ENCODE data around the gene CCNI.

Gene CCNI

GRCh38 chr4:77021614-77022089 is 54.1 kb downstream of the CCNI start:
- H3K36me3 Mint-ChIP-seq (ENCODE audit: low read depth) = peaks cover 13% of the 10 kb centered on the region
- peaks cover 11% of the 10 kb centered on the region for H3K4me1 Mint-ChIP-seq (ENCODE audit: low read depth)
- no peak overlapping the region for H3K4me3 Mint-ChIP-seq
- DNase-seq (ENCODE audit: low spot score) = no peak
- peaks cover 38% of the 10 kb centered on the region for H3K27me3 Mint-ChIP-seq (ENCODE audit: low read depth)
- H3K27ac Mint-ChIP-seq = no peak overlapping the region
- H3K9me3 Mint-ChIP-seq = no peaks in the 10 kb centered on the region

DNA sequence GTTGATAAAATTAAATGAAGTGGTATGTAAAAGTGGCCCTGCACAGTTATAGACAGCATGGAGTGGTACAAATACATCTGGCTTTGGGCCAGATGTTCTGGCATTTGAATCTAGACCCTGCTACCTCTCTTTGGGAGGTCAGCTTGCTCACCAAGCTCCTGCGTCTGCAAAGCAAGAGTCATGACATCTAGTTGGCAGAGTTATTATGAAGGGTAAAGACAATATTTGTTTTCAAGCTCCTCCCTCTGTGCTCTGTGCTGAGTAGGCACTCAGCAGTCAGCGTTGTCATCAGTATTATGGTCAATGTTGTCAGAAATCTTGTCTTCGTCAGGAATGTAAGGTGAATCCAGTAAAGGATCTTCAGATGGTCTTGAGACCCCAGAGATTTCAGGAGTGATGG is 55.8 kb downstream of the CCNI start:
- no peak for DNase-seq (ENCODE audit: low spot score)
- H3K27me3 Mint-ChIP-seq (ENCODE audit: low read depth) = peaks cover 33% of the 10 kb centered on the region
- no peak overlapping the region for H3K4me3 Mint-ChIP-seq
- H3K9me3 Mint-ChIP-seq = no peaks in the 10 kb centered on the region
- peaks cover 5% of the 10 kb centered on the region for H3K4me1 Mint-ChIP-seq (ENCODE audit: low read depth)
- peaks cover 4% of the 10 kb centered on the region for H3K36me3 Mint-ChIP-seq (ENCODE audit: low read depth)
- no peak overlapping the region for H3K27ac Mint-ChIP-seq

GRCh38 chr4:77015390-77015789 is 60.4 kb downstream of the CCNI start:
- no peak overlapping the region for H3K27ac Mint-ChIP-seq

DNA sequence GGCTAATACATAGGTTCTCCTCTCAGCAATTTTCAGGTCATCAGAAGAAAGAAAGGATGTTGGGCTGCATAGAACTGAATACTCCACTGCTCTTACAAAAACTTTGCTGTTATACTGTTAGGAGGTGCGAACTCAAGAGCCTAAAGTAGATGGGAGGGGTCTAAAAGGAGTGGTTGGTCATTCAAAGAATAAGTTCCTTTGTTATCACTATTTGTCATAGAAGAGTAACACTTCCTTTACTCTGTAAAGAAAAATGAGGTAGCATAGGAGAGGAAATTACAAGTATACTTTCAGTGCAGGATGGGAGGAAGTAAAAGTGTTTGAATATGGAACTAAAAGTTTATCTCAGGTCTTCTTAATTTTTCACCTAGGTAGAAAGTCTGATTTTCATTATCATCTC is 61.5 kb downstream of the CCNI start:
- H3K4me3 Mint-ChIP-seq = no peak overlapping the region
- no peaks in the 10 kb centered on the region for H3K36me3 Mint-ChIP-seq (ENCODE audit: low read depth)
- H3K27me3 Mint-ChIP-seq (ENCODE audit: low read depth) = peaks cover 39% of the 10 kb centered on the region
- DNase-seq (ENCODE audit: low spot score) = no peak
- no peak overlapping the region for H3K27ac Mint-ChIP-seq
- H3K4me1 Mint-ChIP-seq (ENCODE audit: low read depth) = peaks cover 23% of the 10 kb centered on the region
- no peaks in the 10 kb centered on the region for H3K9me3 Mint-ChIP-seq

More at GRCh38 chr4:77015390-77015789, 60.4 kb downstream of the CCNI start:
- Mint-ChIP-seq H3K36me3 (ENCODE audit: low read depth) (no peaks in the 10 kb centered on the region), H3K27me3 (ENCODE audit: low read depth) (peaks cover 40% of the 10 kb centered on the region), H3K4me1 (ENCODE audit: low read depth) (peaks cover 21% of the 10 kb centered on the region), H3K9me3 (no peaks in the 10 kb centered on the region), H3K4me3 (no peak overlapping the region)
- DNase-seq (ENCODE audit: low spot score) = no peak

DNA sequence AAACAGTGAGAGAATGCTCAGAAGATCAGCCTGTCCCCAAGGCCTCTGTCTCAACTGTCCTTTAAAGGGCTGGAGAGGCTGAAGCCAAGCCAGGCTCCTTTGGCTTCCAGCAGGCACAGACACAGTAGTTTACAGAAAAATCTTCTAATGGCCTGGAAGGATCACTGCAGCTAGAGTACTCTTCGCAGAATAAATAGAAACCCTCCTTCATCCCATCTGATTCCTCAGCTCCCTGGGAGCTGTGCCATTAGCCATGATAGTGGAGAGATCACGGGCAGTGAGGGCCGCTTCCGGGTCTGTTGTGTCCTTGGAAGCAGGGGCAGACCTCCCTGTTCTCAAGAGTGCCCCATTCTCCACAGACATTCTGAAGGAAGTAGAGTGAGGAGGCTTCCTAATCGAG is 63.1 kb downstream of the CCNI start:
- Mint-ChIP-seq H3K36me3 (ENCODE audit: low read depth) (no peaks in the 10 kb centered on the region), H3K4me1 (ENCODE audit: low read depth) (peaks cover 30% of the 10 kb centered on the region)

DNA sequence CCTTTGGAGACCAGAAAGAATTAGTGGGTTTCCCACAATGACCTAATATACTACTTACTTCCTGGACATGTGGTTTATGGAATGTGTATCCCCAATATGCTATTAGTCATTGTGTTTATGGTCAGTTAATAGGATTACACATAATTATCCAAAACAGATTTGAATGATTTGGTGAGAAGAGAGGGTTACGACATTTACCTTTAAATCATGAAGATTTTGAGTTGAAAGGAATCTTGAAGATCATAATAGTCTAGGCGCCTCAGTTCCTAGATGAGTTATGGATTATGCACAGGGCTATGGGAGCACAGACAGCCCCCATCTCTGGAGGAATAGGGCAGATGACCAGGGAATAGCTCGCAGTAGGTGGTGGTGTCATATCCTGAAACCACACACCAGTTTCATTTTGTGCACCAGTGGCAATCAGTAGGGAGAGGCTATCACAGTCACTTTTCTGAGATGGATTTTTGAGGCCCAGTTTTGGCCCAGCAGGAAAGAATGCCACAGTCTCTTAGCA is 64.9 kb downstream of the CCNI start:
- peaks cover 48% of the 10 kb centered on the region for H3K27me3 Mint-ChIP-seq (ENCODE audit: low read depth)
- peak overlapping the region; percentile 39 for H3K4me3 Mint-ChIP-seq
- DNase-seq (ENCODE audit: low spot score) = no peak
- peaks cover 37% of the 10 kb centered on the region for H3K4me1 Mint-ChIP-seq (ENCODE audit: low read depth)
- no peak overlapping the region for H3K27ac Mint-ChIP-seq
- no peaks in the 10 kb centered on the region for H3K9me3 Mint-ChIP-seq
- no peaks in the 10 kb centered on the region for H3K36me3 Mint-ChIP-seq (ENCODE audit: low read depth)

More for the DNA sequence above, 63.1 kb downstream of the CCNI start:
- Mint-ChIP-seq H3K4me3 (no peak overlapping the region), H3K27ac (no peak overlapping the region), H3K27me3 (ENCODE audit: low read depth) (peaks cover 45% of the 10 kb centered on the region), H3K9me3 (no peaks in the 10 kb centered on the region)
- no peak for DNase-seq (ENCODE audit: low spot score)

DNA sequence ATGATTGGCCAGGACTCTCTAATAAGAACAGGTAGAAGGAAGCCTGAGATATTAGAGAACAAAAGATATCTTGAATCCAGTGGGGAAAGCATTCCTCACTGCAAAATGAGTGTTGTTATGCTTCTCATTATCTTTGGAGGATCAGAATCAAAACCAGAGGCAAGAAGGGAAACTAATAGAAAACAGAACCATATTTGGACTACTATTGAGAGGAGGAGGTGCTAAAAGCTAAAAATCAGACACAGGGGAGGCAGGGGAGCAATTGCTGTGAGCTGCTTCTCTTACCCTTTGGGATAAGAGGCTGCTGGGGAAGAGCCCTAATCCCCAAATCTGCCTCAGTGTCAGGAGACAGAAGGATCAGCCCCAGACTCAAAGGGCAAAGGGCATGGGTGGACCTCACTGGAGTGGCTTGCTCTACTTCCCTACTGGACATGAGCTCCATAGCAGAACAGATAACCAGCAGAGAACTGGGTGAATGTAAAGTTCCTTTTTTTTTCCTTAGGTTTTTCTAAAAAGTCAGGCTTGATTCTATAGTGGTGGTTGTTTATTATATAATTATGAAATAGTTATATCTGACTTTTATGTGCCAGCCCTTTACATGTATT is 66.2 kb downstream of the CCNI start:
- peaks cover 32% of the 10 kb centered on the region for H3K4me1 Mint-ChIP-seq (ENCODE audit: low read depth)
- H3K27ac Mint-ChIP-seq = no peak overlapping the region
- H3K9me3 Mint-ChIP-seq = no peaks in the 10 kb centered on the region
- DNase-seq (ENCODE audit: low spot score) = no peak
- no peaks in the 10 kb centered on the region for H3K36me3 Mint-ChIP-seq (ENCODE audit: low read depth)
- H3K4me3 Mint-ChIP-seq = no peak overlapping the region
- H3K27me3 Mint-ChIP-seq (ENCODE audit: low read depth) = peaks cover 49% of the 10 kb centered on the region

- no peak overlapping the region for H3K27ac Mint-ChIP-seq
- H3K27me3 Mint-ChIP-seq (ENCODE audit: low read depth) = peaks cover 52% of the 10 kb centered on the region
- DNase-seq (ENCODE audit: low spot score) = no peak
- peaks cover 24% of the 10 kb centered on the region for H3K4me1 Mint-ChIP-seq (ENCODE audit: low read depth)
- no peaks in the 10 kb centered on the region for H3K36me3 Mint-ChIP-seq (ENCODE audit: low read depth)
- no peak overlapping the region for H3K4me3 Mint-ChIP-seq
- H3K9me3 Mint-ChIP-seq = no peaks in the 10 kb centered on the region
These were observed 68.2 kb downstream of the CCNI start for GRCh38 chr4:77007358-77008230.

GRCh38 chr4:77006753-77007353 is 68.9 kb downstream of the CCNI start:
- Mint-ChIP-seq H3K9me3 (no peaks in the 10 kb centered on the region), H3K27me3 (ENCODE audit: low read depth) (peaks cover 56% of the 10 kb centered on the region), H3K36me3 (ENCODE audit: low read depth) (no peaks in the 10 kb centered on the region), H3K27ac (no peak overlapping the region), H3K4me1 (ENCODE audit: low read depth) (peaks cover 22% of the 10 kb centered on the region), H3K4me3 (no peak overlapping the region)
- DNase-seq (ENCODE audit: low spot score) = no peak

DNA sequence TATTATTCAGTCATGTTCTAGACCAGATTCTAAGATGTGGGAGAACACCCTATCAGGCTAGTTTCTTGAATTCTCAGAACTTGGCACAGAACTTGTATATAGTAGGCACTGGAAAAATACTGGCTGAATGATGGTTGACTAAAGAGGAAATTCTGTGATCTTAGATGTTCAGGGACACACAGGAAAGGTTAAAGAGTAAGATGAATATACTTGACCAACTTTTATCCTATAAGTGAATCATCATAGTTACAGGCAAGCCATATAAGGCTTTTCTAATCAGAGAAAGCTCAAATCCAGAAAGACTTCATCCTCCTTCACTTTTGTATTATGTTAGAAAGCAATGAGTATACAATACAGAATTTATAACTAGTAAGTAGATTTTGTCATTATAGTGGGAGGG is 72.4 kb downstream of the CCNI start:
- Mint-ChIP-seq H3K4me1 (ENCODE audit: low read depth) (peaks cover 13% of the 10 kb centered on the region), H3K27me3 (ENCODE audit: low read depth) (peaks cover 64% of the 10 kb centered on the region), H3K27ac (no peak overlapping the region), H3K9me3 (no peaks in the 10 kb centered on the region), H3K36me3 (ENCODE audit: low read depth) (no peaks in the 10 kb centered on the region), H3K4me3 (no peak overlapping the region)
- DNase-seq (ENCODE audit: low spot score) = no peak

- Mint-ChIP-seq H3K4me3 (no peak overlapping the region), H3K36me3 (ENCODE audit: low read depth) (no peaks in the 10 kb centered on the region), H3K9me3 (no peaks in the 10 kb centered on the region), H3K27me3 (ENCODE audit: low read depth) (peaks cover 65% of the 10 kb centered on the region), H3K27ac (no peak overlapping the region), H3K4me1 (ENCODE audit: low read depth) (peaks cover 4% of the 10 kb centered on the region)
- no peak for DNase-seq (ENCODE audit: low spot score)
These were observed 73.3 kb downstream of the CCNI start for GRCh38 chr4:77002321-77003107.

DNA sequence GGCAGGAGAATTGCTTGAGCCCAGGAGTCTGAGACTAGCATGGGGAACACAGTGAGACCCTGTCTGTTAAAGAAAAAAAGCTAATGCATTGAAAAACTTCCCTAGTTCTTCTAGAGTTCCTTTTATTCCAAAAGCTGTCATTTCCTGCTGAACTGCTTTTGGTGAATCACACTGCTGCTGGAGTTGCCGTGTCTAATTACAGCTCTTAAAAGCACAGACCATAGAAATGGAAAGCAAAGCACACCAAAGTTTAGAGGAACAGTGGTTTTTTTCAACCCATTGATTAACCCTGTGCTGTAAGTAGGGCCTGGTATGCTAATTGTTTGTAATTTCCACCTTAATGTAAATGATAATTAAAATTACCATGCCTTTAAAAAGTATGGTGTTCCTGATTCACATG is 73.9 kb downstream of the CCNI start:
- no peaks in the 10 kb centered on the region for H3K9me3 Mint-ChIP-seq
- H3K27me3 Mint-ChIP-seq (ENCODE audit: low read depth) = peaks cover 67% of the 10 kb centered on the region
- DNase-seq (ENCODE audit: low spot score) = no peak
- no peak overlapping the region for H3K4me3 Mint-ChIP-seq
- H3K36me3 Mint-ChIP-seq (ENCODE audit: low read depth) = no peaks in the 10 kb centered on the region
- no peak overlapping the region for H3K27ac Mint-ChIP-seq
- peaks cover under 1% of the 10 kb centered on the region for H3K4me1 Mint-ChIP-seq (ENCODE audit: low read depth)

GRCh38 chr4:76998251-76998901 is 77.4 kb downstream of the CCNI start:
- Mint-ChIP-seq H3K4me1 (ENCODE audit: low read depth) (peaks cover 12% of the 10 kb centered on the region), H3K36me3 (ENCODE audit: low read depth) (no peaks in the 10 kb centered on the region), H3K27ac (no peak overlapping the region), H3K27me3 (ENCODE audit: low read depth) (peaks cover 72% of the 10 kb centered on the region), H3K9me3 (no peaks in the 10 kb centered on the region), H3K4me3 (no peak overlapping the region)
- DNase-seq (ENCODE audit: low spot score) = no peak
